HG02759 (cell line): ENCODE data around the gene MRAP2.
"Not testable (repeated sequence)": the region's sequence is repeated elsewhere in the genome, so short reads cannot be mapped to it uniquely, and the experiment has no call there.

Experiments used
- ATAC-seq: cut with Tn5 transposase; IDR thresholded peaks from one replicate; pipeline ENCODE4 v1.9.1; 2021; ENCODE audit warnings: mild to moderate bottlenecking, moderate library complexity; ENCODE audit not compliant: unreplicated experiment

Gene MRAP2

DNA sequence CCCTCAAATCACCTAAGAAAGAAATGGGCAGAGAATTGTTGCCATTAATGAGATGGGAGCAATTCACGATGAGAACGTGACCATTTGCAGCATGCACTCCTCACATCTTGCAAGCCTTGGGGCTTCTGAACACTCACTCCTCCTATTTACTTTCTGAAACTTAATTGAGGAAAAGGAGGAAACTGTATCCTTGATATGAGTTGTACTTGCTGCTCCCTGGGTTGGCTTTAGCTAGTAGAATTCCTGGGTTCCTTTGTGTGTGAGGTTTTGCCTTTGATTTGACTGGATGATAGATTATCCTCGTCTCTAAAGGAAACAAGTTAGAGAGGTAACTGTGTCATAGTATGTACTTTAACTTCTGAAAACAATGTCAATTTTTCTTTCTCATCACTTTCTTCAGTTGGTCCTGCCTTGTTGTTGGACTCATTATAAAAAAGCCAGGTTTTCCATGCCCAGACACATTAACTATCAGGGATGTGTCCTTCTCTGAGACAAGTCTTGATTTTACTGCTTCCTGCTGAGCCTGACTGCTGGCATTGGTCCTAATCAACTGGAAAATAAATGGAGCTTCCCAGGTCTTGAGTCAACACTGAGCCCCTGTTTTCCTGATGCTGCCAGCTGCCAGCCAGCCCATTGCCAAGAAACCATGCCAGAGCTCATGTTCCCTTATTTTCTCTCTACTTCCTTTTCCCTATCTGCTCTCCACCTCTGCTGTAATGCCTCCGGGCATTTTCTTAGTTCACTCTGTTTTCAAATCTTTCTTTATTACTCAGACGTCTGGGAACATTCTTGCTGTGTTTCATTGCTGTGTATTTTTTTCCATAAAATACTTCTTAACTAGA lies 6.0 kb upstream of the MRAP2 start:
- no peak for ATAC-seq

DNA sequence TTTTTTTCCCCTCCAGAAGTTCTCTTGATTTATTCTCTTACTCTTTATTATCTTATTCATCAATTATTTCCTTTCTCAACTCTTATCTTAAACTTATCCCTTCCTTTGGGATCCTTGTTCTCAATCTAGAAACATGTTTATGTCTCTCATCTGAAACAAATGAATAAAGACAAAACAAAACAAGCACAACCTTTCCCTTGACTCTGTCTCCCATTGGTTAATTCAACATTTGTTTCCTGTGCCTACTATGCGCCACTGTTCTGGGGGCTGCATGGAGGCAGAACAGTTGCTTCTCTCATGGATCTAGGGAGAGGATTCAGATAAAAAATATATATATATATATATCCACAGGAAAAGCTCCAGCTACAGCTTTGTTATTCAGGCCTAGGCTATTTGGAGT lies 5.2 kb upstream of the MRAP2 start:
- no peak for ATAC-seq

DNA sequence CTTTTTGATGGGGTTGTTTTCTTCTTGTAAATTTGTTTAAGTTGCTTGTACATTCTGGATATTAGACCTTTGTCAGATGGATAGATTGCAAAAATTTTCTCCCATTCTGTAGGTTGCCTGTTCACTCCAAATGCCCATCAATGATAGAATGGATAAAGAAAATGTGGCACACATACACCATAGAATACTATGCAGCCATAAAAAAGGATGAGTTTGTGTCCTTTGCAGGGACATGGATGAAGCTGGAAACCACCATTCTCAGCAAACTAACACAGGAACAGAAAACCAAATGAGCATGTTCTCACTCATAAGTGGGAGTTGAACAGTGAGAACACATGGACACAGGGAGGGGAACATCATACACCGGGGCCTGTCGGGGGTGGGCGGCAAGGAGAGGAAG lies 1.6 kb upstream of the MRAP2 start:
- not testable (repeated sequence) for ATAC-seq

DNA sequence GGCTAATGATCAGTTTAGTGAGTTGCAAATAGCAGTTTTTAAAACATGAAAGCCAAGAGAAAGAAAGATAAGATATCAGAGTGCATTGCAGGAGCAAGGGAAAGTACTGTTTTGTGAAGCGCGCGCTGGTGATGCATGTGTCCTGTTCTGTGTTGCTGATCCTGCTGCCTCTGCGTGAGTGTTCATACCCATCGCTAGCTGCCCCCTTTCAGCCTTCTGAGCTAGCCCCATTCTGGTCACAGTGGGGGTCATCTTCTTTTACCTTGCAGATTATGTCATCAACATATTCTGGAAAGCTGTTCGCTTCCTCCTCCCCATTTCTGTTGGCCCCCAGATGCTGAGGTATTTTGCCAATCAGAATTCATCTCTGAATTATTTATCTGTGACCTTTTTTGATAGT lies 1.9 kb downstream of the MRAP2 start:
- no peak for ATAC-seq

DNA sequence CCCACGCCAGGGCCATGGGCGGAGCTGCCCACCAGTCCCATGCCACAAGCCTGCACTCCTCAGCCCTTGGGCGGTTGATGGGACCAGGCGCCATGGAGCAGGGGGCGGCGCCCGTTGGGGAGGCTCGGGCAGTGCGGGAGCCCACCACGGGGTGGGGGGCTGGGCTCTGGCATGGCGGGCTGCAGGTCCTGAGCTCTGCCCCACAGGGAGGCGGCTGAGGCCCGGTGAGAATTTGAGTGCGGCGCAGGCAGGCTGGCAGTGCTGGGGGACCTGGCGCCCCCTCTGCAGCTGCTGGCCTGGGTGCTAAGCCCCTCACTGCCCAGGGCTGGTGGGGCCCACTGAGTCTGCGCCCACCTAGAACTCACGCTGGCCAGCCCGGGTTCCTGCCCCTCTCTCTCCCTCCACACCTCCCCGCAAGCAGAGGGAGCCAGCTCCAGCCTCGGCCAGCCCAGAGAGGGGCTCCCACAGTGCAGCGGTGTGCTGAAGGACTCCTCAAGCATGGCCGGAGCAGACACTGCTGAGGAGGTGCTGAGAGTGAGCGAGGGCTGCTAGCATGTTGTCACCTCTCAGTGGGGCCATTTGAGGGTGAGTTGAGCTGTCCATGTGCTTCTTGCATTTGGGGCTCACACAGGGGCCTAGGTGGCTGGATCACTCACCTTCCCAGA lies 4.0 kb downstream of the MRAP2 start:
- ATAC-seq: no peak

DNA sequence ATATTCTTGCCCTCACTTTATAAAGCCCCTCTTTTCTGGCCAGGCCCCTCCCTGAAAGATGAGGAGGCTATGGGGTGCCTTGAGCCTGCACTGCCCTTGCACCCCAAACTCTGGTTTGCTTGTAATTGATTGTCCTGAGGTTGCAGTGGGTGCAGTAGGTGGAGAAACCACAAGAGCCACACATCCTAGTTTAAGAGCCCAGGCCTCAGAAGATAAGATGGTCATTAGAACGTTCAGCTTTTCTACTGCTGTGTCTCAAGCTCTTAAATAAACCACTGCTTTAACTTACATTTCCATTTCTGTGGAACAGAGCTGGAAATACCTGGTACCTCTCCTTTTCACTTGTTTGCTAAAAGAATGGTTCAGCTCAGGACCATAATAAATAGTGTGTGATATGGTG lies 9.0 kb downstream of the MRAP2 start:
- ATAC-seq: no peak

DNA sequence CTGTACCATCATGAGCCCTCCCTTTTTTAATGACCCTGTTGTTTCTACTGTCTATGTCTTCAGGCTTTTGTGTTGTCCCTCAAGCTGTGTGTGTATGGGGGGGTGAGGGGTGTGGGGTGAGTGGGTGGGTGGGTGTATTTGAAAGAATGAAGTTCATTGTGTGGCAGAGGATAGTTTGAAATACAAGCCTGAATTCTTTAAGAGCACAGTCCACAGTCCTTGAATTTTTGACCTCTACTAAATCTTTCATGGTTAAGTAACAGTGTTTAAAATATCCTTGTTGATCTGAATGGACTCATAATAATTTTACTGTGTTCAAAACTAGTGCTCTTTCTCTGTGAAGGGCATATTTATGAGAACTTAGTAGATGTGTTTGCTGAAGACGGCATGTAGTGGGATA lies 10.0 kb downstream of the MRAP2 start:
- ATAC-seq: no peak

DNA sequence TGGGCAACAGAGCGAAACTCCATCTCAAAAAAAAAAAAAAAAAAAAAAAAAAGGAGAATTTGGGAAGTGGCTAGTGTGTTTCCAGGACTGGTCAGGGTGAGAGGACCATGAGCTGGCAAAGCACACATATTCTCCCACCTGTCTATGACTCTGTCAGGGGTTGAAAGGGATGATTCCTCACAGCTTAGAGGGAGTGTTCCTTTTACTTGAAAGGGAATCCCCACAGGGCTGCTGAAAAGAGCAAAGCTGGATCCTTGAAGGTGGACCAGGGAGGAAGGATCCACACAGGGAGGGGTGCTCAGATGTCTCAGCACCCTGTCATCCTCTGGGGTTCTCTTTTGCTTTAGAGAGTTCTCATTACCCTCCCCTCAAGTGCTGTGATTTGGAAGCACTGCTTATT lies 13.2 kb downstream of the MRAP2 start:
- ATAC-seq: no peak

DNA sequence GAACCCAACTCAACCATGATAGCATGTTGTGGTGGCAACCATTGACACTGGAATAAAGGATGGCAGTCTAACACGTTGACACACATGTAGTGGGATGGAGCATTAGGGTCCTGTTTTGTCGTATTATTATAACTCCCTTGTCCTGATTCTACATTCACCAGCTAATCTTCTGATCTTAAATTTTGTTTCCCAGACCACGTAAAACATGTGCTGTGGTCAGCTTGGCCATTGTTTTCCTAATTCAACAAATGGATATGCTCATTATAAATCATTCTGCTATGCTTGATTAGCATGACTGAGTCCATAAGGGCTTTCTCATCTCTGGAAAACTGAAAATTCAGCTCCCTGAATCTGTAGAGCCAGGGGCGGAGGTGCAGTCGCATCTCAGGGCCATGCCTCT lies 15.0 kb downstream of the MRAP2 start:
- no peak for ATAC-seq

DNA sequence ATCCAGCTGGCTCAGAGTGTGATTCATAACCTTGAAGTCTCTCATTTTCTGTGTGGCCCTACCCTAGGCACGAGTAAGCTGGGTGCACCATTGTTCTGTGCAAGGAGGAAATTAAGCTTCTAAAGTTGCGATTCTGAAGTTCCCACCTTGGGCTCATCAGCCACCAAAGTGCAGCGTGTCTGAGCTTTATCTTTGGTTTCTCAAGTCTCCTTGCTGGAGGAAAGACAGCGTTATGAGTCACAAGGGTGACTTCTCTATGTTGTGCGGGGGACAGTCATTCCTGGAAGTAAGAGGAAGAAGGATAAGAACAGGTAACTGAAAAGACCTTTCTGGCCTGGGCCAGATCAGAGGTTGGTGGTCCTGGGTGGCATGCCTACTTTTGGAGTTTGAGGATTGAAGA lies 16.8 kb downstream of the MRAP2 start:
- ATAC-seq: no peak

DNA sequence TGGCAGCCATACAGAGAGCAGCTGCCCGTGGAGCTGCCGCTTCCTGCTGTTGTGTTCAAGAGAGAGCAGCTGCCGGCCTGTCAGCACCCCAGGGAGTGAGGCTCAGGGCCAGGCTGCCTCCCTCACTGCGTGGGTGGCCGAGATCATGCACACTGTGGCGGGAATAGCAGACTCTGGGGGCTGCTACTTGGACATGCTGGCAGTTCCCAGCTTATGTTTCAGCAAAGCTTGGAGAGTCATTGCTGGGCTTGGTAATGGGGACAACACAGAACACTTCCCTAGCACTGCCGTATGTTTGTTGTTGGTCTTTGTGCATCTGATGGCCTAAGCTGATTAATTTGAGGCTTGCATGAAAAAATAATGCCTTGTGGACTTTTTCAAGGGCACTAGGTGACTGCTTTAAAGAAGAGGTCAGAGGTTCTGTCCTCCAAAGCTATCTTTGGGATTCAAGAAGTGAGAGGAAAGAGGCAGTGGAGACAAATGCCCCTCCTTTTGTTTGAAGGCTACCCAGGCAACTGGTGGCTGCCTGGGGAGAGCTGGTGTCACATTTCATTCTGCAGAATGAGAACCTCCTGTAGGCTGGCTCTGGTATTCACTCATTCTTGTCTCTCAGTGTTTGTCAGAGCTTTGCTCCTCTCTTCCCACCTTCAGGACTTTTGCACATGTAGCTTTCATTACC lies 18.8 kb downstream of the MRAP2 start:
- ATAC-seq: no peak

DNA sequence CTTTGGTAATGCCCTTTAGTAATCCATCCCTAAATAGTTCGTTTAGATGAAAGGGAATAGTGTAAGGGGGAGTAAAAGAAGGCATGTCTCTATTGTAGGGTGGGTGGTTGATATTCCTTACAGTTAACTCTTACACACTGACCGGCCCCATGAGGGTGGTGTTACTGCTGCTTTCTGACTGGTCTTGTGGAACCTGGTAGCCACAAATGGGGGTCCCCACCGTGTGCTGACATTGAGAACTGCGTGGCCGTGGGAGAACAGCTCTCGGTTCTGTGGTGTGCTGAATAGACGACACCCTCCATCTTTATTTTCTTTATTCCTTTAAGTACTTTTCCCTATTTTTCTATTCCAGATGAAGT lies 19.3 kb downstream of the MRAP2 start:
- ATAC-seq: no peak

DNA sequence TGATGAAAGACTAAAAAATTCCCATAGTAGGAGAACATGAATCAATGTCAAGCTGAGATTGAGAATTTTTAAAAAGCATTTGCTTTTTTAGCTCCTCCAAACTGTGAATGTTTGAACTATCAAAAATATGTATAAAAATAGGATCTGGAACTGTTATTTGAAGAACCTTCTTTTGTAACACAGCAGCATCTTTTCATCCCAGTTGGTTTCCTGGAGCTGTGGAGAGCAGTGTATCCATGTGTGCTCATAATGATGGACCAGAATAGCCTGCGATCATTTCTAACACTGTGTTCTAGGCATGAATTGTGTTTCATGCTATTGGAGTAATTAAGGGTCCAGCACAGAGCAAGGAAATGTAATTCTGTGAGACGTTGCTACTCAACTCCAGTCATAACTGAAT lies 22.1 kb downstream of the MRAP2 start:
- ATAC-seq: no peak

DNA sequence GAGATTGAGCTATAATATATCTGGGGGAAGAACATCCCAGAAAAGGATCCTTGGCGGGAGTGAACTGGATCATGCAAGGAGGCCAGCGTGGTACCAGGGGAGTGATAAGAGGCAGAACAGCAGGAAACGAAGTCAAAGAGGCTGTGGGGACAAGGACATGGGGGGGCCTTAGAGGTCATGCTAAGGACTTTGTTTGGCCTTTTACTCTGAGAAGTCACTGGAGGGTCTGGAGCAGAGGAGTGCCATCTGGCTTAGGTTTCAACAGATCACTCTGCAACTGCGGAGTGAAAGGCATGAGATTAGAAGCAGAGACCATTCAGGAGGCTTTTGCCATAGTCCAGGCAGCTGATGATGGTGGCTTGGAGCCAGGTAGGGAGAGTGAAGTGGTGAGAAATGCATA lies 24.3 kb downstream of the MRAP2 start:
- no peak for ATAC-seq

DNA sequence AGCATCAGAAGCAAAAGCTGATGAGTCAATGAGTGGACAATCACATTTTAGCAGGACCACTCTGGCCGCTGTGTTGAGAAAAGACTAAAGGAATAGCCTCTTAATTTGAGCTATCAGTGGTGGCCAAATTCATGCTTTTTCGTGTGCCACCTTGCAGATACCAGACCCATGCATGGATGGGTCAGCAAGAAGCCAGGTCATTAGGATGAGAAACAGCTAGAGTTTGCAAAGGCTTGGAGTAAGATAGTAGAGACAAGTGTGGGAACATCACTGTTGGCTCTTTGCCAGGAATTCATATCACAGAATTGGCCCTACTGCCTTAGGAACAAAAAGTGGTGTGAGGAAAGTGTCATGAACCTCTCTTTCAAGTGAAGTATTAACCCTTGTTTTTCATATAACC lies 25.5 kb downstream of the MRAP2 start:
- ATAC-seq: no peak

DNA sequence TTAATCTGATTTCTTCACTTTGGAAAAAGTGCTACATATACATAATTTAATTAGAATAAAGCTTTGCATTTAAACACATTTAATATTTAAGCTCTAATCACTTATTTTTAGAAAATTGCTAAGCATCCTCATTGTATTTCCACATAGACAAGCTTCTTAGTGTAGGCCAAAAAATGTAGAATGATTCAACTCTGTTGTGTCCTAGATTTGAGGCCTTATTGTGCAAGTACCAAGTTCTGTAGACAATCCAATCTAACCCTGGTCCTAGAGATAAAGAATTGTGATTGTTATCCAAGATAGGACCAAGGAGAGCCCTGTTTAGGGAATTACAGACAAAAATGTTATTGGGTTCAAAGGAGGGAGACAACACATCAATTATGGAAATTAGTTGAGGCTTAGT lies 27.6 kb downstream of the MRAP2 start:
- ATAC-seq: no peak

DNA sequence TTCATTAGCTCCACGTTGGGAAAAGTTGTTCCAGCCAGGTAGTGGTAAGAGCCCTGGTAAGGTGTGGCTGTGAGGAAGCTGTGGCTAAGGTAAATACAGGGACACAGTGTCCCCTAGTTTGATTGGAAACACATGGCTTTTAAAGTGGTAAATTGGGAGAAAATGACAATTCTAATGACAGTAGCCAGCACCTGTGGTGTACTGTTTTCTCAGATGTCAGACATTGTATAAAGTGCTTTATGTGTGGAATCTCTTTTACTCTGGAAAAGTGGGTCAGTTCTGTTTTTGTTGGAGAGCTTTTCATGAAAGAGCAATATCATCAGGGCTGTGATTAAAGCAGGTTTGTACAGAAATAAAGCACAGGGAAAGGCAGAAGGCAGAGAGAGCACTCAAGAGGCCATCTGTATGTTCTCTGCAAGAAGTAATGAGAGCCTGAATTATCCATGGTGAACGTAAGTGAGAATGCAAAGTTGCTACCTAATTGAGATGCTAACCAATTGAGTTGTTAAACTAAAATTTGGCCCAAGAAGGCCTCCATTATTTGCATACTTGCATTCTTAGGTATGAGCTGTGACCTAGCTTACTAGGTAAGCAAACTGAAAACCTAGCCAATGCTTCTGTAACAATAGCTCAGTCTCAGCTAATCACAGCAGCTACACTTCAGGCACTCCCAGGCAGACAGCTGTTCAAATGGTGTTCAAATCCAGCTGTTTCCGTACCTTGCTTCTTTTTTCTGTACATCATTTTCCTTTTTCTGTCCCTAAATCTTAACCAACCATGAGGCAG lies 28.2 kb downstream of the MRAP2 start:
- no peak for ATAC-seq

DNA sequence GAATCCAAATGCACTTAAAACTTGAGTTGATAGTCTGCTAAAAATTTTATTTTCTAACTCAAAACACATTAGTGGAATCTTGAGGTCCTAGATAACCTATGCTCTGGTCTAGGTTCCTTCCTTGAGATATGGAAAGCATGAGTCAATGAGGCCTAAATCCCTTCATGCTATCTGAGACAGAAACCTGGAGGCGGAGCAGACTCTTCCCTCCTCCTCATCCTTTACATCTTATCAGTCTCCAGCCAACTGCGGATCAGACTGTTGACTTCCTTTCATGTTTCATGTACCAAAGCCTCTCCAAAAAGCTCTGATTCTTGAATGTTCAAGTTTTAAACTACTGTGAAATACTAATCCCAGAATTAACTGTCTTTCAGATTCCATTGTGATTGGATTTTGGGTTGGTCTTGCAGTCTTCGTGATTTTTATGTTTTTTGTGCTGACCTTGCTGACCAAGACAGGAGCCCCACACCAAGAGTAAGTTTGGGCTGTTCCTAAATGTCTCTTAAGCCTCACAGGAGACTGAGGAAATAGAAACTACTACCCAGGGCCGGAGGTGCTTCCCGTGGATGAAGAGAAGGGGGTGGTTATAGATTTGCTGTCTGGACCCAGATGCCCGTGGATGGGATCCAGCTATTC lies 29.1 kb downstream of the MRAP2 start:
- ATAC-seq: no peak

DNA sequence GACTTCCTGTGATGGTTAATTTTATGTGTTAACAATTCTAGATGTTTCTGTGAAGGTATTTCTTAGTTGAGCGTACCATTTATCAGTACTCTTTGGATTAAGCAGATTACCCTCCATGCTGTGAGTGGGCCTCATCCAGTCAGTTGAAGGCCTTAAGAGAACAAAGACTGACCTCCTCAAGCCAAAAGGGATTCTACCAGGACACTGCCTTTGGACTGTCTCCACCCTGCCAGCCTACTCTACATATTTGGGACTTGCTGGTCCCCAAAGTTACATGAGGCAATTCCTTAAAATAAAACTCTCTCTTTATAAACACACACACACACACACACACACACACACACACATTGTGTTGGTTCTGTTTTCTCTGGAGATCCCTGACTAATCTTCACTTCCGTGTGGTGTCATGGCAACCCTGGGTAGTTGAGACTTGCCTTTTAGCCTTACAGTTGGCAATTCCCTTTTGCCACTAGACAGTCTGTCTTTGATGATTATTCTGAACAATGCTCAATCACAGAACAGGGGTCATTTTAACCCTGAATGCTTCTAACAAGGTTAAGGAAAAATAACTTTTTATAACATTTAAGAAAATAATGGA lies 32.2 kb downstream of the MRAP2 start:
- no peak for ATAC-seq

DNA sequence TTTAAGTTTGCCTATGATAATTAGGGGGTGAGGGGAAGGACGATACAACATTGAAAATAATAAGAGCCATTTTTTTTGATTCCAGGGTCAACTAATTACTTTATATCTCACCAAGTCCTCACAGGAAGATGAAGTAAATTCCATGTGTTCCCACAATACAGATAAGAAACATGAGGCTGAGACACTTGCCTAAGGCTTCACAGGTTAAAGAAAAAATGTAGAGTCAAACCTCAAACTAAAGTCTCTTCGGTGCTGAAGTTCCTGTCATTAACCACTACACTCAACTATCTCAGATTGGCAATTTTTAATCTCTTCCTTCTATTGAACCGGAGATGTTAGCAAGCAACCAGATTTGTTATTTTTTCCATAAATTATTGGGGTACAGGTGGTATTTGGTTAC lies 33.0 kb downstream of the MRAP2 start:
- ATAC-seq: no peak

DNA sequence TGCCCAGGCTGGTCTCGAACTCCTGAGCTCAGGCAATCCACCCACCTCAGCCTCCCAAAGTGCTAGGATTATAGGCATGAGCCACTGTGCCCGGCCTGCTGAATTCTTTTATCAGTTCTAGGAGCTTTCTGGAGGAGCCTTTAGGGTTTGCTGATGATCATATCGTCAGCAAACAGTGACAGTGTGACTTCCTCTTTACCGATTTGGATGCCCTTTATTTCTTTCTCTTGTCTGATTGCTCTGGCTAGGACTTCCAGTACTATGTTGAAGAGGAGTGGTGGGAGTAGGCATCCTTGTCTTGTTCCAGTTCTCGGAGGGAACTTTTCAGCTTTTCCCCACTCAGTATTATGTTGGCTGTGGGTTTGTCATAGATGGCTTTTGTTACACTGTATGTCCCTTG lies 35.3 kb downstream of the MRAP2 start:
- ATAC-seq: not testable (repeated sequence)
